Nephron (organoid): ENCODE data around the gene GRM8.

ENCODE experiments used
- H3K27ac Mint-ChIP-seq, 3 experiments: 2 replicates each; pipeline ENCODE4 v1.8.0; 2020; ENCODE audit warnings: mixed read lengths in 3 of 3, mild to moderate bottlenecking in 2 of 3, moderate library complexity in 1 of 3
- H3K27me3 Mint-ChIP-seq: 2 replicates; pipeline ENCODE4 v1.8.0; 2021; ENCODE audit warnings: low read depth, mild to moderate bottlenecking, moderate library complexity, mixed read lengths
- H3K36me3 Mint-ChIP-seq: 2 replicates; pipeline ENCODE4 v1.8.0; 2020; ENCODE audit warnings: low read depth, mixed read lengths
- H3K4me1 Mint-ChIP-seq: 2 replicates; pipeline ENCODE4 v1.8.0; 2020; ENCODE audit warnings: mixed read lengths
- H3K4me3 Mint-ChIP-seq, 3 experiments: 2 replicates each; pipeline ENCODE4 v1.8.0; 2020; ENCODE audit warnings: mild to moderate bottlenecking in 3 of 3, mixed read lengths in 3 of 3, moderate library complexity in 2 of 3
- H3K9me3 Mint-ChIP-seq: 2 replicates; pipeline ENCODE4 v1.8.0; 2020; ENCODE audit warnings: mixed read lengths
- TF ChIP-seq, protein P1 (sequence below), 3 experiments: fragments of 200-600 bp; sonication (generic); IDR thresholded peaks; one replicate each; pipeline ENCODE4 v1.5.0; 2021; ENCODE audit warnings: antibody characterized with exemption in 3 of 3; ENCODE audit not compliant: unreplicated experiment in 3 of 3

GRM8 gene

DNA sequence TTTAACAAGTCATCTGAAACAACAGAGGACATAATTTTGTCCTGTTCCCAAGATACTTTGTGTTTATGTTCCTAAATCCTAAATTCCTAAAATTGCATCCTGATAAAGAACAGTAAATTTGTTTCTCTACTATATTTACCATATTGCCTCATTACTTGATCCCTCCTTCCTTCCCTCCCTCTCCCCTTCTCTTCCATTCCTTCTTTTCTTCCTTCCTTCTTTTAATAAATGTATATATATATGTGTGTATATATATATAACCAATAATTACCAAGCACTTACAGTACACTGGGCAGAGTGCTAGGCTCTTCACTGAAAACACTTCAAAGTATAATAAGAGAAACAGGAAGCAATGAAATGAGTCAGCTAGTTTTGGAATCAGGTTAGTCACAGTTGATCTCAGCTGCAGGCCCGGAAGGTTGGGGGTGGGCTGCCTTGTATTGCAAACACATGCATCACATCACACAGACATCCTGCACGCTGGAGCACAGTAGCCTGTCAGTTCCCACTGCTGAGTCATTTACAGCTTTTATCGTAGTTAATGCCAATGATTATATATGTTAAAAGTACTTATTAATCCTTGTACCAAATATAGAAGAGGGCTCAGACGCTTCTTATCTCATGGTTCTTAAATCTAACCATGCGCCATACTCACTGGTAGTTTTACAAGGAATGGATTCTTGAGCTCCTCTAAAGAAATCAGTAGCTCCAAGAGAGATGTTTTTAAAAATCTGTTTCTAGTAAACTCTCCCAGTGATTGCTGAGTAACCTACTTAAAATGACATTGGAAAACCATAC, 551.7 kb downstream of the GRM8 start:
- Mint-ChIP-seq H3K36me3 (no peaks in the 10 kb centered on the region), H3K27ac (peak overlapping the region in 2 of 3 experiments; percentile 18 to 34), H3K27me3 (no peaks in the 10 kb centered on the region), H3K4me1 (peaks cover 5% of the 10 kb centered on the region), H3K9me3 (no peaks in the 10 kb centered on the region), H3K4me3 (no peak overlapping the region)
- TF ChIP-seq, protein P1, sequence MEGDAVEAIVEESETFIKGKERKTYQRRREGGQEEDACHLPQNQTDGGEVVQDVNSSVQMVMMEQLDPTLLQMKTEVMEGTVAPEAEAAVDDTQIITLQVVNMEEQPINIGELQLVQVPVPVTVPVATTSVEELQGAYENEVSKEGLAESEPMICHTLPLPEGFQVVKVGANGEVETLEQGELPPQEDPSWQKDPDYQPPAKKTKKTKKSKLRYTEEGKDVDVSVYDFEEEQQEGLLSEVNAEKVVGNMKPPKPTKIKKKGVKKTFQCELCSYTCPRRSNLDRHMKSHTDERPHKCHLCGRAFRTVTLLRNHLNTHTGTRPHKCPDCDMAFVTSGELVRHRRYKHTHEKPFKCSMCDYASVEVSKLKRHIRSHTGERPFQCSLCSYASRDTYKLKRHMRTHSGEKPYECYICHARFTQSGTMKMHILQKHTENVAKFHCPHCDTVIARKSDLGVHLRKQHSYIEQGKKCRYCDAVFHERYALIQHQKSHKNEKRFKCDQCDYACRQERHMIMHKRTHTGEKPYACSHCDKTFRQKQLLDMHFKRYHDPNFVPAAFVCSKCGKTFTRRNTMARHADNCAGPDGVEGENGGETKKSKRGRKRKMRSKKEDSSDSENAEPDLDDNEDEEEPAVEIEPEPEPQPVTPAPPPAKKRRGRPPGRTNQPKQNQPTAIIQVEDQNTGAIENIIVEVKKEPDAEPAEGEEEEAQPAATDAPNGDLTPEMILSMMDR (IDR thresholded peaks at IDR 0.05; ENCODE audit: unreplicated experiment in 3 of 3): no peak

DNA sequence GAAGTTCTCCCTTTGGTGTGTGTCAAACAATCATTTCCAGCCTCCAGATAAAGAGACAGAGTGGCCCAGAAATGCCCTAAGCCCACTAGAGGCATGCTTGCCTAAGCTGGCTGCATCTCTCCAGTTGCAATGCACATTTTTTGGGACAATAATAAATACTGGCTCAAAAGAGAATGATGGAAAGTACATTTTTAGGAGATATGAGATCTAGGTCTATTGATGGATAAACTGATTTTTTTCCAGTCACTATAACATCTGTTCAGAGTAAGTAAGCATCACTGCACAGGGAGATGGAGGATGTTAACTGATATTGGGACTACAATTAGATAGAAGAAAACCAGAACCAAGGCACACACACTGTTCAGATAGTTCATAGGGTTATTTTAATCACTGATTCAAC, 553.0 kb downstream of the GRM8 start:
- Mint-ChIP-seq H3K4me1 (peaks cover 5% of the 10 kb centered on the region), H3K4me3 (no peak overlapping the region), H3K36me3 (no peaks in the 10 kb centered on the region), H3K27ac (no peak overlapping the region), H3K27me3 (no peaks in the 10 kb centered on the region), H3K9me3 (no peaks in the 10 kb centered on the region)
- TF ChIP-seq, protein P1 (IDR thresholded peaks at IDR 0.05; ENCODE audit: unreplicated experiment in 3 of 3): no peak

DNA sequence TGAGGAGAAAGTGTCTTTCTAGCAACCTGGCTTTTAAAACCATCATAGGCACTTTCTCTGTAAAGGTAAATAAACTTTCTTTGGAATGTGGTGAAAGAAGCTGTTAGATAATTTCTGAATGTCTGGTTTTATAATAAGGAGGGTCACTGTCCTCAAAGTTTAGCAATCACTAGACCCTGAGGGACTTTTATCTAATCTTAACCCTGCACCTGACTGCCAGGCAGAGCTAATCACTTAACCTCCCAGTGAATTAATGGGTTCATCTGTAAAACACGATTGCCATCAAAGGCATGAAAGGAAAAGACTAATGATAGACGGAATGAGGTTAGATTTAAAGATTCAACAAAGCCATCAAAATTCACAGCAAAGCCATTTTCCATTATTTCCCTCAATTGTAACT, 553.8 kb downstream of the GRM8 start:
- no peaks in the 10 kb centered on the region for H3K9me3 Mint-ChIP-seq
- H3K4me1 Mint-ChIP-seq: peaks cover 5% of the 10 kb centered on the region
- H3K27ac Mint-ChIP-seq: no peak overlapping the region

DNA sequence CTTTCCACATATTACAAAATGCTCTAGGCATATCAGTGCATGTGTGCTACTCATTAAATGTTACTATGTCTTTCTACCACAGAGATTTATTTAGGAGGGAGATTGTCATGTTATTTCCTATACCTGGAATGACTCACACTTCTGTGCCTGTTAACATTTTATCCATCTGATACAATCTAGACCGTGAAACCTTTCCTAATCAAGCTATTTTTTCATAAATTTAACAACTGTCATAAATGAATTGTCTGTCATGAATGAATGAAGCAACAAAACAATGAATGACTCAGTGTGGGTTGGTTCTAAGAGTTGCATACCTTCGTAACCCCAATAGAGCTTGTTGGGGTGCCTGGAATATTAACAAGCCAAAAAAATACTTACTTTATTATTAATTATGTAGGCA, 554.3 kb downstream of the GRM8 start:
- Mint-ChIP-seq H3K27me3 (no peaks in the 10 kb centered on the region), H3K4me1 (peaks cover 5% of the 10 kb centered on the region), H3K27ac (no peak overlapping the region), H3K9me3 (no peaks in the 10 kb centered on the region), H3K4me3 (no peak overlapping the region), H3K36me3 (no peaks in the 10 kb centered on the region)
- TF ChIP-seq, protein P1 (IDR thresholded peaks at IDR 0.05; ENCODE audit: unreplicated experiment in 3 of 3): no peak

More for the DNA sequence above, 553.8 kb downstream of the GRM8 start:
- H3K4me3 Mint-ChIP-seq: no peak overlapping the region
- TF ChIP-seq, protein P1 (IDR thresholded peaks at IDR 0.05; ENCODE audit: unreplicated experiment in 3 of 3): no peak
- no peaks in the 10 kb centered on the region for H3K36me3 Mint-ChIP-seq
- H3K27me3 Mint-ChIP-seq: no peaks in the 10 kb centered on the region

DNA sequence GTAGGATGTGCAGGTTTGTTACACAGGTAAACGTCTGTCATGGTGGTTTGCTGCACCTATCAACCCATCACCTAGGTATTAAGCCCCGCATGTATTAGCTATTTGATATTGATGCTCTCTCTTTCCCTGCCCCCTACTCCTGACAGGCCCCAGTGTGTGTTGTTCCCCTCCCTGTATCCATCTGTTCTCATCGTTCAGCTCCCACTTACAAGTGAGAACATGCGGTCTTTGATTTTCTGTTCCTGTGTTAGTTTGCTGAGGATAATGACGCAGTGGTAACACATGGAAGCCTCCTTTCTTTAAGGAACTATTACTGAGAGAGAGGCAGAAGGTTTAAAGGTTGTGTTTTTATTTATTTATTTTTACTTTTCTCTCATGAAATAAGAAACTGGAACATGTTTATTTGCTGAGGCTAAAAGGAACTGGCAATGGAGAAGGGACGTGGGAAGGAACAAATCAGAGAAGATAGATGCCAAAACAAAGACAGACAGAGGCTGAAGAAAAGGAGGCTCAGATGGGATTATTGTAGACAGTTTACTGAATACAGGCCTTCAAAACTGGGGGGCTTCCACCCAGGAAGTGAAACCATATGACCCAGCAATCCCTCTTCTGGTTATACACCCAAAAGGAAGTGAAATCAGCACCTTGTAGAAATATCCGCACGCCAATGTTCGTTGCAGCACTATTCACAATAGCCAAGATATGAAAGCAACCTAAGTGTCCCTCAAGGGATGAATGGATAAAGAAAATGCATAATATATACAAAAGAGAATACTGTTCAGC, 556.3 kb downstream of the GRM8 start:
- no peak overlapping the region for H3K4me3 Mint-ChIP-seq
- no peaks in the 10 kb centered on the region for H3K4me1 Mint-ChIP-seq
- no peaks in the 10 kb centered on the region for H3K36me3 Mint-ChIP-seq
- no peak overlapping the region for H3K27ac Mint-ChIP-seq
- TF ChIP-seq, protein P1 (IDR thresholded peaks at IDR 0.05; ENCODE audit: unreplicated experiment in 3 of 3): no peak
- H3K27me3 Mint-ChIP-seq: peaks cover 2% of the 10 kb centered on the region
- H3K9me3 Mint-ChIP-seq: no peaks in the 10 kb centered on the region
